Upper lobe of right lung (tissue), 1 donor: ENCODE data around the gene TPD52L1. TPM values are rescaled to one million over a fixed set of nuclear protein-coding genes. Genes with fewer than 3 reads are reported as not detected.

Experiments
- ATAC-seq: fragments of 200-7000 bp; cut with Tn5 transposase; one replicate; pipeline ENCODE4 v1.9.1; 2020; ENCODE audit warnings: mild to moderate bottlenecking, moderate library complexity
- DNase-seq: peaks from one replicate; pipeline ENCODE4 v3.0.0-alpha.2; 2020
- H3K27ac ChIP-seq: fragments of 200-600 bp; one replicate; pipeline ENCODE4 v1.8.0; 2022
- H3K27me3 ChIP-seq: fragments of 200-600 bp; one replicate; pipeline ENCODE4 v1.8.0; 2022; ENCODE audit warnings: mild to moderate bottlenecking
- H3K36me3 ChIP-seq: fragments of 200-600 bp; one replicate; pipeline ENCODE4 v1.8.0; 2022
- H3K4me1 ChIP-seq: fragments of 200-600 bp; one replicate; pipeline ENCODE4 v1.8.0; 2022
- H3K4me3 ChIP-seq: fragments of 200-600 bp; one replicate; pipeline ENCODE4 v1.8.0; 2022; ENCODE audit warnings: mild to moderate bottlenecking
- H3K9me3 ChIP-seq: fragments of 200-600 bp; one replicate; pipeline ENCODE4 v1.8.0; 2022
- CTCF ChIP-seq: fragments of 200-600 bp; IDR thresholded peaks from one replicate; pipeline ENCODE4 v1.8.0; 2022; ENCODE audit warnings: antibody characterized with exemption
- intact Hi-C: fragments of 100-400 bp; cut with DNase I; formaldehyde crosslinking; loops from one replicate; pipeline ENCODE4 v1.11.0; 2022
- total RNA-seq: library from RNA; stranded (reverse); fragmentation: NEBNext Ultra II Directional; extraction: Animal tissue kit (Norgen Biotek cat#: 25700); gene quantifications from one replicate; pipeline ENCODE4 v1.2.1, GENCODE V29; 2021
- donor health status: DM: no; HTN: yes; CAD: no; lungs with severe emphysema.

The TPD52L1 gene
- total RNA-seq, 1 donor from 2014 or later = 24.5 TPM

- no peaks in the 10 kb centered on the region for H3K36me3 ChIP-seq
- intact Hi-C loops = no loop called here
- H3K9me3 ChIP-seq = no peaks in the 10 kb centered on the region
- no peak overlapping the region for H3K27ac ChIP-seq
- no peak overlapping the region for H3K4me3 ChIP-seq
- no peak for TF ChIP-seq CTCF
- no peaks in the 10 kb centered on the region for H3K4me1 ChIP-seq
- no peaks in the 10 kb centered on the region for H3K27me3 ChIP-seq
- ATAC-seq (no peak), DNase-seq (no peak)
Measured at GRCh38 chr6:125215252-125215819, 61.8 kb downstream of the TPD52L1 start.

- no peak for TF ChIP-seq CTCF
- ATAC-seq = no peak
- Histone ChIP-seq H3K27ac (no peak overlapping the region), H3K4me3 (no peak overlapping the region), H3K27me3 (no peaks in the 10 kb centered on the region), H3K4me1 (no peaks in the 10 kb centered on the region), H3K9me3 (no peaks in the 10 kb centered on the region), H3K36me3 (no peaks in the 10 kb centered on the region)
- no peak for DNase-seq
- intact Hi-C loops = no loop called here
Measured at GRCh38 chr6:125216015-125216414, 62.4 kb downstream of the TPD52L1 start.

GRCh38 chr6:125217369-125217768 lies 63.8 kb downstream of the TPD52L1 start:
- TF ChIP-seq CTCF = no peak
- H3K4me3 ChIP-seq = no peak overlapping the region

GRCh38 chr6:125217992-125218391 lies 64.4 kb downstream of the TPD52L1 start:
- Histone ChIP-seq H3K27me3 (no peaks in the 10 kb centered on the region), H3K4me3 (no peak overlapping the region), H3K9me3 (no peaks in the 10 kb centered on the region), H3K36me3 (no peaks in the 10 kb centered on the region), H3K4me1 (no peaks in the 10 kb centered on the region), H3K27ac (no peak overlapping the region)
- ATAC-seq (no peak), DNase-seq (no peak)
- intact Hi-C loops = no loop called here
- no peak for TF ChIP-seq CTCF

More at GRCh38 chr6:125217369-125217768, 63.8 kb downstream of the TPD52L1 start:
- Histone ChIP-seq H3K9me3 (no peaks in the 10 kb centered on the region), H3K4me1 (no peaks in the 10 kb centered on the region), H3K27me3 (no peaks in the 10 kb centered on the region), H3K27ac (no peak overlapping the region), H3K36me3 (no peaks in the 10 kb centered on the region)
- ATAC-seq (no peak), DNase-seq (no peak)
- intact Hi-C loops = no loop called here

GRCh38 chr6:125219361-125219895 lies 65.9 kb downstream of the TPD52L1 start:
- TF ChIP-seq CTCF = no peak
- no peak for ATAC-seq

GRCh38 chr6:125220712-125221111 lies 67.1 kb downstream of the TPD52L1 start:
- no peak for TF ChIP-seq CTCF
- Histone ChIP-seq H3K9me3 (no peaks in the 10 kb centered on the region), H3K4me3 (no peak overlapping the region), H3K4me1 (no peaks in the 10 kb centered on the region), H3K36me3 (no peaks in the 10 kb centered on the region), H3K27me3 (no peaks in the 10 kb centered on the region), H3K27ac (peak overlapping the region; percentile 21)
- DNase-seq (no peak), ATAC-seq (peak; percentile 88)
- intact Hi-C loops = no loop called here

More at GRCh38 chr6:125219361-125219895, 65.9 kb downstream of the TPD52L1 start:
- H3K4me1 ChIP-seq = no peaks in the 10 kb centered on the region
- no peak for DNase-seq
- intact Hi-C loops = no loop called here
- no peaks in the 10 kb centered on the region for H3K27me3 ChIP-seq
- no peak overlapping the region for H3K4me3 ChIP-seq
- no peak overlapping the region for H3K27ac ChIP-seq
- no peaks in the 10 kb centered on the region for H3K36me3 ChIP-seq
- H3K9me3 ChIP-seq = no peaks in the 10 kb centered on the region
